CD4-positive, alpha-beta T cell (primary cell): ENCODE data around the gene ZSWIM2. TPM values are rescaled to one million over a fixed set of nuclear protein-coding genes. Genes with fewer than 3 reads are reported as not detected.

Source experiments
- ATAC-seq: fragments of 200-7000 bp; cut with Tn5 transposase; one replicate; pipeline ENCODE4 v1.10.0; 2022; ENCODE audit warnings: mild to moderate bottlenecking; ENCODE audit not compliant: poor library complexity
- CTCF ChIA-PET: fragments of 350-600 bp; sonication (Branson Sonifier 250); formaldehyde crosslinking; loops from one replicate; lab custom pipeline; 2021; ENCODE audit warnings: antibody characterized with exemption, inconsistent platforms; lab: Charles Lee
- POLR2A ChIA-PET: fragments of 350-600 bp; sonication (Branson Sonifier 250); formaldehyde crosslinking; loops from one replicate; lab custom pipeline; 2021; ENCODE audit warnings: antibody characterized with exemption, inconsistent platforms; lab: Charles Lee
- DNase-seq, 14 experiments: peaks; one replicate each; pipeline ENCODE4 v3.0.0-alpha.2; 2013 to 2020; ENCODE audit warnings: mixed read lengths in 2 of 14
- H3K27ac ChIP-seq, 2 donors: one replicate each; pipeline versions ENCODE4 v1.5.1 to v1.7.0; 2013; ENCODE audit warnings: low read length in 2 of 2, low read depth in 1 of 2, mild to moderate bottlenecking in 1 of 2
- H3K27me3 ChIP-seq, 2 experiments: 1 replicate in 1 of 2; 2 replicates in 1 of 2; pipeline versions ENCODE4 v1.6.1 to v1.7.0; 2013; ENCODE audit warnings: low read length in 2 of 2, control low read depth in 1 of 2, mild to moderate bottlenecking in 1 of 2, moderate library complexity in 1 of 2; ENCODE audit not compliant: insufficient read depth in 2 of 2, control insufficient read depth in 1 of 2
- H3K36me3 ChIP-seq: one replicate; pipeline ENCODE4 v1.6.1; 2013; ENCODE audit warnings: low read length, control low read depth; ENCODE audit not compliant: insufficient read depth
- H3K4me1 ChIP-seq: one replicate; pipeline ENCODE4 v1.6.1; 2013; ENCODE audit warnings: low read length, control low read depth; ENCODE audit not compliant: insufficient read depth
- H3K4me3 ChIP-seq: one replicate; pipeline ENCODE4 v1.5.1; 2013; ENCODE audit warnings: mild to moderate bottlenecking, low read length, moderate library complexity
- H3K9me3 ChIP-seq, 2 experiments: 1 replicate in 1 of 2; 2 replicates in 1 of 2; pipeline versions ENCODE4 v1.6.1 to v1.7.0; 2013; ENCODE audit warnings: low read length in 2 of 2, mild to moderate bottlenecking in 2 of 2, control low read depth in 1 of 2, moderate library complexity in 1 of 2; ENCODE audit not compliant: control insufficient read depth in 1 of 2, insufficient read depth in 1 of 2
- H3K27ac Mint-ChIP-seq: one replicate; pipeline ENCODE4 v1.8.0; 2020; ENCODE audit warnings: mixed read lengths
- H3K27me3 Mint-ChIP-seq: one replicate; pipeline ENCODE4 v1.8.0; 2021; ENCODE audit warnings: mixed read lengths
- H3K36me3 Mint-ChIP-seq: one replicate; pipeline ENCODE4 v1.8.0; 2021; ENCODE audit warnings: low read depth, mixed read lengths
- H3K4me1 Mint-ChIP-seq: one replicate; pipeline ENCODE4 v1.8.0; 2021; ENCODE audit warnings: low read depth, mixed read lengths
- H3K4me3 Mint-ChIP-seq: one replicate; pipeline ENCODE4 v1.8.0; 2020; ENCODE audit warnings: mild to moderate bottlenecking, mixed read lengths
- H3K9me3 Mint-ChIP-seq: one replicate; pipeline ENCODE4 v1.8.0; 2020; ENCODE audit warnings: mixed read lengths
- CTCF ChIP-seq: fragments of 200-600 bp; IDR thresholded peaks from one replicate; pipeline ENCODE4 v1.8.0; 2022; ENCODE audit warnings: antibody characterized with exemption, mild to moderate bottlenecking
- intact Hi-C, 2 experiments: fragments of 100-400 bp; cut with DNase I in 1 of 2; cut with micrococcal nuclease in 1 of 2; formaldehyde crosslinking; loops; one replicate each; pipeline versions ENCODE4 v1.15.1 to v1.9.0; 2023 to 2025; cut with DNase I, micrococcal nuclease
- total RNA-seq, 174 experiments: library from RNA in 2 of 174; stranded (reverse) in 2 of 174; gene quantifications; one replicate each; pipeline ENCODE4 v1.2.3 and lab custom pipeline; 2021 to 2026

The ZSWIM2 gene
- total RNA-seq, 2 experiments from 2014 or later: not detected

- CTCF ChIA-PET: no interaction called here
Measured at GRCh38 chr2:186780701-186781316, 68.2 kb downstream of the ZSWIM2 start.

More at GRCh38 chr2:186780701-186781316, 68.2 kb downstream of the ZSWIM2 start:
- TF ChIP-seq CTCF: no peak
- no peak overlapping the region for H3K4me3 Mint-ChIP-seq
- no peaks in the 10 kb centered on the region for H3K27me3 Mint-ChIP-seq
- peaks cover 0 to 2% of the 10 kb centered on the region in 2 experiments for H3K27me3 ChIP-seq
- POLR2A ChIA-PET: no interaction called here
- H3K4me1 ChIP-seq: no peaks in the 10 kb centered on the region
- intact Hi-C loops: no loop called here
- H3K27ac Mint-ChIP-seq: no peak overlapping the region
- no peak overlapping the region for H3K4me3 ChIP-seq
- peaks cover 7% of the 10 kb centered on the region for H3K9me3 Mint-ChIP-seq
- ATAC-seq (no peak), DNase-seq (no peak)
- peaks cover 5 to 19% of the 10 kb centered on the region in 2 experiments for H3K9me3 ChIP-seq
- H3K36me3 Mint-ChIP-seq: no peaks in the 10 kb centered on the region
- no peaks in the 10 kb centered on the region for H3K36me3 ChIP-seq
- no peak overlapping the region for H3K27ac ChIP-seq
- no peaks in the 10 kb centered on the region for H3K4me1 Mint-ChIP-seq

Other genes with a start within 250 kb of the ZSWIM2 start
- gene FAM171B, start 155.1 kb downstream of the ZSWIM2 start, total RNA-seq: under 1 TPM; 0.03 to 0.08 TPM